Chondrocyte (in vitro differentiated cells): ENCODE results near the gene ATP6V0D1. TPM values are rescaled to one million over a fixed set of nuclear protein-coding genes. Genes with fewer than 3 reads are reported as not detected.
"Not testable (repeated sequence)": the region's sequence is repeated elsewhere in the genome, so short reads cannot be mapped to it uniquely, and the experiment has no call there.

Source experiments
- DNase-seq: peaks from one replicate; pipeline ENCODE4 v3.0.0; 2021; ENCODE audit warnings: mixed read lengths, low spot score
- H3K27ac Mint-ChIP-seq: one replicate; pipeline ENCODE4 v1.8.0; 2021; ENCODE audit warnings: mild to moderate bottlenecking, moderate library complexity, mixed read lengths; ENCODE audit not compliant: unreplicated experiment
- H3K27me3 Mint-ChIP-seq: 2 replicates; pipeline ENCODE4 v1.8.0; 2021; ENCODE audit warnings: low read depth, mixed read lengths
- H3K36me3 Mint-ChIP-seq: 2 replicates; pipeline ENCODE4 v1.8.0; 2021; ENCODE audit warnings: low read depth, mixed read lengths
- H3K4me1 Mint-ChIP-seq: 2 replicates; pipeline ENCODE4 v1.8.0; 2021; ENCODE audit warnings: low read depth, mild to moderate bottlenecking, mixed read lengths
- H3K4me3 Mint-ChIP-seq: one replicate; pipeline ENCODE4 v1.8.0; 2021; ENCODE audit warnings: mild to moderate bottlenecking, moderate library complexity, mixed read lengths; ENCODE audit not compliant: unreplicated experiment
- H3K9me3 Mint-ChIP-seq: 2 replicates; pipeline ENCODE4 v1.8.0; 2021; ENCODE audit warnings: low read depth, mixed read lengths
- CTCF ChIP-seq: fragments of 200-600 bp; sonication (generic); IDR thresholded peaks from 2 replicates; pipeline ENCODE4 v1.5.0; 2021; ENCODE audit warnings: antibody characterized with exemption, mild to moderate bottlenecking, moderate library complexity
- total RNA-seq: library from RNA; stranded (reverse); gene quantifications from 3 replicates; pipeline ENCODE4 v1.2.1, GENCODE V29; 2021

ATP6V0D1 gene
- total RNA-seq, 1 donor from 2014 or later = 85.5 TPM

GRCh38 chr16:67489401-67490083, 8.6 kb upstream of the ATP6V0D1 start:
- H3K27ac Mint-ChIP-seq = no peak overlapping the region

GRCh38 chr16:67487561-67487960, 6.6 kb upstream of the ATP6V0D1 start:
- H3K27ac Mint-ChIP-seq, H3K9me3 Mint-ChIP-seq, H3K36me3 Mint-ChIP-seq, H3K4me1 Mint-ChIP-seq, H3K27me3 Mint-ChIP-seq, H3K4me3 Mint-ChIP-seq, DNase-seq: not testable (repeated sequence)

More at GRCh38 chr16:67489401-67490083, 8.6 kb upstream of the ATP6V0D1 start:
- Mint-ChIP-seq H3K36me3 (peaks cover 2% of the 10 kb centered on the region), H3K9me3 (no peaks in the 10 kb centered on the region), H3K4me3 (no peak overlapping the region), H3K27me3 (no peaks in the 10 kb centered on the region), H3K4me1 (no peaks in the 10 kb centered on the region)
- TF ChIP-seq CTCF = no peak
- DNase-seq = no peak

- H3K27me3 Mint-ChIP-seq = no peaks in the 10 kb centered on the region
- no peak overlapping the region for H3K4me3 Mint-ChIP-seq
- peaks cover 10% of the 10 kb centered on the region for H3K4me1 Mint-ChIP-seq
- H3K27ac Mint-ChIP-seq = no peak overlapping the region
- peaks cover 3% of the 10 kb centered on the region for H3K36me3 Mint-ChIP-seq
- no peak for TF ChIP-seq CTCF
- DNase-seq = no peak
- no peaks in the 10 kb centered on the region for H3K9me3 Mint-ChIP-seq
These were observed 5.8 kb upstream of the ATP6V0D1 start for GRCh38 chr16:67486805-67487204.

- Mint-ChIP-seq H3K4me1 (peaks cover 24% of the 10 kb centered on the region), H3K27ac (no peak overlapping the region), H3K36me3 (peaks cover 3% of the 10 kb centered on the region), H3K4me3 (no peak overlapping the region), H3K27me3 (no peaks in the 10 kb centered on the region), H3K9me3 (no peaks in the 10 kb centered on the region)
- no peak for DNase-seq
- no peak for TF ChIP-seq CTCF
These were observed 3.0 kb upstream of the ATP6V0D1 start for GRCh38 chr16:67483731-67484525.

- H3K4me3 Mint-ChIP-seq = peak within 1 kb of the TSS; percentile 100
- H3K27ac Mint-ChIP-seq = no peak within 1 kb of the TSS
- no peak for DNase-seq
- no peaks in the 10 kb centered on the region for H3K9me3 Mint-ChIP-seq
- no peak for TF ChIP-seq CTCF
- peaks cover 3% of the 10 kb centered on the region for H3K36me3 Mint-ChIP-seq
- H3K27me3 Mint-ChIP-seq = no peaks in the 10 kb centered on the region
- peaks cover 29% of the 10 kb centered on the region for H3K4me1 Mint-ChIP-seq
These were observed 2.2 kb upstream of the ATP6V0D1 start, which contains the start of gene AGRP for GRCh38 chr16:67483150-67483549. Gene AGRP, minus strand, starts transcription at chr16:67483547. Its CDS starts 149 bp downstream, at chr16:67483398.
